Neural cell (in vitro differentiated cells): ENCODE results near the gene RNF44.

Source experiments
- EP300 ChIP-seq: fragments of 450-650 bp; conservative IDR thresholded peaks from 2 replicates; pipeline ENCODE4 v1.6.1; 2014; ENCODE audit warnings: antibody characterized with exemption, mild to moderate bottlenecking, moderate library complexity; ENCODE audit not compliant: poor library complexity, severe bottlenecking
- RAD21 ChIP-seq: fragments of 450-650 bp; conservative IDR thresholded peaks from 2 replicates; pipeline ENCODE4 v1.6.1; 2014; ENCODE audit warnings: antibody characterized with exemption, mild to moderate bottlenecking, moderate library complexity
- TF ChIP-seq, protein P1 (sequence below): fragments of 450-650 bp; IDR thresholded peaks from 2 replicates; pipeline ENCODE4 v1.5.1; 2014; ENCODE audit warnings: antibody characterized with exemption, mild to moderate bottlenecking, moderate library complexity; ENCODE audit not compliant: poor library complexity, severe bottlenecking

DNA sequence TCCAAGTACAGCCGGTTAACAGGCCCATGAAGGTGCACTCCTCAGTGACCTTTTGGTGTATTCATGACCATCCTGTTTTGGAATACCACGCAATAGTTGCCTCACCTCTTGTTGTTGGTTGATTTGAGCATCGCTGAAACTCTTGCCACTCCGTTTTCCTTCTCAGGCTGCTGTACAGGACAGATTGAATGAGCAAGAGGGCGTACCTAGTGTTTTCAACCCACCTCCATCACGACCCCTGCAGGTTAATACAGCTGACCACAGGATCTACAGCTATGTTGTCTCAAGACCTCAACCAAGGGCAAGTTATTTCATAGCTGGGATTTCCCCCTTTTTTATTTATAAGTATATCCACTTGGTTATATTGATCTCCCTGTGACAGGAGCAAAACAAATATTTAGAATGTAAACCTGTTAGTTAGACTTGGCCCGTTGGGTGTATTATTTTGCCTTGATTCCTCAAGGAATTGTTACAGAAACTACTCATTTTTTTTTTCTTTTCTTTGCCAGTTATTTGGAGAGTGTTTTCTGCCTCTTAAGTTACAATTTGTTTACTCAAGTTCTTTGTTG, 50.9 kb downstream of the RNF44 start:
- TF ChIP-seq EP300 (no peak), RAD21 (no peak)
- TF ChIP-seq, protein P1, sequence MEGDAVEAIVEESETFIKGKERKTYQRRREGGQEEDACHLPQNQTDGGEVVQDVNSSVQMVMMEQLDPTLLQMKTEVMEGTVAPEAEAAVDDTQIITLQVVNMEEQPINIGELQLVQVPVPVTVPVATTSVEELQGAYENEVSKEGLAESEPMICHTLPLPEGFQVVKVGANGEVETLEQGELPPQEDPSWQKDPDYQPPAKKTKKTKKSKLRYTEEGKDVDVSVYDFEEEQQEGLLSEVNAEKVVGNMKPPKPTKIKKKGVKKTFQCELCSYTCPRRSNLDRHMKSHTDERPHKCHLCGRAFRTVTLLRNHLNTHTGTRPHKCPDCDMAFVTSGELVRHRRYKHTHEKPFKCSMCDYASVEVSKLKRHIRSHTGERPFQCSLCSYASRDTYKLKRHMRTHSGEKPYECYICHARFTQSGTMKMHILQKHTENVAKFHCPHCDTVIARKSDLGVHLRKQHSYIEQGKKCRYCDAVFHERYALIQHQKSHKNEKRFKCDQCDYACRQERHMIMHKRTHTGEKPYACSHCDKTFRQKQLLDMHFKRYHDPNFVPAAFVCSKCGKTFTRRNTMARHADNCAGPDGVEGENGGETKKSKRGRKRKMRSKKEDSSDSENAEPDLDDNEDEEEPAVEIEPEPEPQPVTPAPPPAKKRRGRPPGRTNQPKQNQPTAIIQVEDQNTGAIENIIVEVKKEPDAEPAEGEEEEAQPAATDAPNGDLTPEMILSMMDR: no peak
